D721Med (cell line): ENCODE measurements around the gene DNASE2.

Source experiments
- DNase-seq: peaks from one replicate; pipeline ENCODE4 v3.0.0; 2011; ENCODE audit warnings: low spot score; ENCODE audit not compliant: insufficient read length
- FAIRE-seq: peaks from 2 replicates; lab custom pipeline; 2011; peaks lifted over from hg19 to GRCh38; lab: Jason Lieb, UNC
- TF ChIP-seq, protein P1 (sequence below): IDR thresholded peaks from 2 replicates; pipeline ENCODE4 v1.5.1; 2012; ENCODE audit warnings: mild to moderate bottlenecking, control low read depth; ENCODE audit not compliant: insufficient read depth; ENCODE audit errors: missing control alignments

The DNASE2 gene

DNA sequence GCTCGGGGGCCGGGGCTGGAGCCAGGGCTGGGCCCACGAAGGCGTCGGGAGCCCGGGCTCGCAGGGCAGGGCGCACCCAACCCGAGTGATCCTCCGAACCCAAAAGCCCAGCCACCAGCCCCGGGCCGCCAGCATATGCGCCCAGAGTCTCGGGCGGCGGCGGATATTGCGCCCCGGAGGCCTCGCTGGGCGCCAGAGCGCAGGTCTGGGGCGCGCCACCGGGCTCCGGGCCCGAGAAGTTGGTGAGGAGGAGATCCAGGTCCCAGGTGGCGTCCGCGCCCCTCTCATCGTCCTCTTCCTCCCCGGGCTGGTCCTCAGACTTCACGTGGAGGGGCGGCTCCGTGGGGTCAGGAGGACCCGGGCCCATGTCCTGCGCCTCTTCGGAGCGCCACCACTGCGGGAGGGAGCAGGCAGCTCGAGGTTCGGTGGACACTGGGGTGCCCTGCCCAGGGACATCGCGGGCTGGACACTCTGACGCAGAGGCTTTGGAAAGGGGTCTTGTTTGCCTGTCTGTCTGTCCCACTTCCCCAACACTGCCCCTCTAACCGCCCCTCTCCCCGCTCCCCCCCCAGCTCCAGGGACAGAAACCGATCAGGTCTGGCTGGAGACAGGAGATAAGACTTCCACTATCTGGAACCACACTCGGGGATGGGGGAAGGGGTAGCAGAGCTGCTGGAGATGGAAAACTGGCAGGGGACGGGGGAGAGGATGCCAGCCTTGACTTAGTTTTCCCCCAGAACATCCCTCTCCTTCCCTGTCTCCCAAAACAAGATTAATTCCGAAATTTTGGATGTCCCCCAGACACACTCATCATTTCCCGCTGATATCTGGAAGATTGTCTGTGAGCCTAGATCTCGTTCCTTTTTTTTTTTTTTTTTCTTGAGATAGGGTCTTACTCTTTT lies 4.8 kb upstream of the DNASE2 start:
- TF ChIP-seq, protein P1, sequence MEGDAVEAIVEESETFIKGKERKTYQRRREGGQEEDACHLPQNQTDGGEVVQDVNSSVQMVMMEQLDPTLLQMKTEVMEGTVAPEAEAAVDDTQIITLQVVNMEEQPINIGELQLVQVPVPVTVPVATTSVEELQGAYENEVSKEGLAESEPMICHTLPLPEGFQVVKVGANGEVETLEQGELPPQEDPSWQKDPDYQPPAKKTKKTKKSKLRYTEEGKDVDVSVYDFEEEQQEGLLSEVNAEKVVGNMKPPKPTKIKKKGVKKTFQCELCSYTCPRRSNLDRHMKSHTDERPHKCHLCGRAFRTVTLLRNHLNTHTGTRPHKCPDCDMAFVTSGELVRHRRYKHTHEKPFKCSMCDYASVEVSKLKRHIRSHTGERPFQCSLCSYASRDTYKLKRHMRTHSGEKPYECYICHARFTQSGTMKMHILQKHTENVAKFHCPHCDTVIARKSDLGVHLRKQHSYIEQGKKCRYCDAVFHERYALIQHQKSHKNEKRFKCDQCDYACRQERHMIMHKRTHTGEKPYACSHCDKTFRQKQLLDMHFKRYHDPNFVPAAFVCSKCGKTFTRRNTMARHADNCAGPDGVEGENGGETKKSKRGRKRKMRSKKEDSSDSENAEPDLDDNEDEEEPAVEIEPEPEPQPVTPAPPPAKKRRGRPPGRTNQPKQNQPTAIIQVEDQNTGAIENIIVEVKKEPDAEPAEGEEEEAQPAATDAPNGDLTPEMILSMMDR, result no peak

DNA sequence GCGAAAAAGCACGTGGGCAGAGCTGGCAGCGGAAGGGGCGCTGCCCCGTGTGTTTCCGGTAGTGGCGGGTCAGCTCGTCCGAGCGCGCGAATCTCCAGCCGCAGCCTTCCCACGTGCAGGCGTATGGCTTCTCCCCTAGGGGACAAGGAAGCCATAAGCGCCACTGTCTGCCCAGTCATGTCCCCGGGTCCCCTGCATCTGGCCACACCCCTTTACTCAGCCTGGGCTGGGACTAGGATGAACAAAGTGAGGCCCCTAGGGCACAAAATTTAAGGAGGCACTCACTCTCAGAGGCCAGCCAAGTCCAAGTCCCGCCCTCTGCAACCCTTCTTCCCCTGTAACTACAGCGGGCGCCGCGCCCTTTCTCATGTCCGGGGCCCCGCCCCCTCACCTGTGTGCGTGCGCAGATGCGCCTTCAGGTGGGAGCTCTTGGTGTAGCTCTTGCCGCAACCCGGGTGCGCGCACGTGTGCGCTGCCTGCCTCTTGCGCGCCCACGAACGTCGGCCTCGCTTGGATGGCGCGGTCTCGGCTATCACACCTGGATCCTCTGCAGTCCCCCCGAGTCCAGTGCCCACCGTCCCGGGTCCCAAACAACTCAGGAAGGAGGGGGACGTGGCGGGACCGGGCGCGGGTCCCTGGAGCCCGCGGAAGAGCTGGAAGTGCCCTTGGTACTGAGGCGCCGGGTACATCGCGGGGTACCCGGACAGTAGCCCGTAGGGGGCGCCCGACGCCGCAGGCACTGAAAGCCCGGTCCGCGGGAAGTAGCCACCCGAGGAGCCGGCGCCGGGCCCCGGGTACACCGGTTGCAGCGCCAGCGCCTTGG lies 3.9 kb upstream of the DNASE2 start:
- DNase-seq (no peak), FAIRE-seq (no peak)
- TF ChIP-seq, protein P1, result no peak

More for the DNA sequence above, 4.8 kb upstream of the DNASE2 start:
- no peak for FAIRE-seq
- DNase-seq, result no peak

- no peak for DNase-seq
- TF ChIP-seq, protein P1, result no peak
- no peak for FAIRE-seq
These were observed 3.3 kb upstream of the DNASE2 start for GRCh38 chr19:12884627-12884925.

GRCh38 chr19:12884202-12884601 lies 3.0 kb upstream of the DNASE2 start:
- no peak for DNase-seq
- TF ChIP-seq, protein P1, result no peak
- no peak for FAIRE-seq

GRCh38 chr19:12882589-12882988 lies 1.3 kb upstream of the DNASE2 start:
- TF ChIP-seq, protein P1, result no peak
- DNase-seq (no peak), FAIRE-seq (no peak)

DNA sequence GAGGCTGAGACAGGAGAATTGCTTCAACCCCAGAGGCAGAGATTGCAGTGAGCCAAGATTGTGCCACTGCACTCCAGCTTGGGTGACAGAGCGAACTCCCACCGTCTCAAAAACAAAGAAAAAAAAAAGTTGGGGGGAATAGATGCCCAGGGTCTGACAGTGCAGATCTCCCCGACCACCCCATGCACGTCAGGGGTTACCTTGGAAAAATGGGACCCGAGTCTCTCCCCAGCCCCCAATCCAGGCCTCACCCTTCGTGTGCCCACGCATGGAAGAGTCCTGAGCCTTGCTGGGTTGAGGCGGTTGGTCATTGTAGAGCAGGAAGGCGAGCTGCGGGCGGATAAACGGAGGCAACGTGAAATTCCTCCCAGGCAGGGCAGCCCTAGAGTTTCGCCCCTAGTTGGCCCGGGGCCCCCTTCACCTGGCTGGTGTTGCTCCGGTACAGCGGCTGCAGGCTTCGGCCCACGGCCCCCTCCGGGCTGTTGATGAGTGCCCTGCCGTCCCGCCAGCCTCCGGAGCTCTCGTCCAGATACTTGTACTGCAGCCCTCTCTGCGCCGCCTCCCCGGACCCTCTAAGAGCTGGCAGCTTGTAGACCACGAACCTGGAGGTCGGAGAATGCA lies 588 bp downstream of the DNASE2 start:
- no peak for DNase-seq
- TF ChIP-seq, protein P1, result no peak

More for the DNA sequence above, 588 bp downstream of the DNASE2 start:
- no peak for FAIRE-seq
